C4-2B (cell line): ENCODE data around the gene GRID1.

Experiments used
- CTCF ChIP-seq: fragments of 450-650 bp; conservative IDR thresholded peaks from 2 replicates; pipeline ENCODE4 v1.5.1; 2017; ENCODE audit warnings: mild to moderate bottlenecking
- ZFX ChIP-seq: fragments of 450-650 bp; IDR thresholded peaks from 2 replicates; pipeline ENCODE4 v1.6.1; 2017

- TF ChIP-seq CTCF (no peak), ZFX (no peak)
Observed at GRCh38 chr10:86048571-86048970, 318.0 kb downstream of the GRID1 start.
